Smooth muscle cell of trachea (primary cell): ENCODE data around the gene ARID4B. TPM values are rescaled to one million over a fixed set of nuclear protein-coding genes. Genes with fewer than 3 reads are reported as not detected.

Experiments used
- total RNA-seq: library from RNA; depleted of rRNA; stranded (reverse); fragments of >200 nt; gene quantifications from 2 replicates; pipeline ENCODE4 v1.2.1, GENCODE V29; 2014

ARID4B gene
- 31.1 and 33.5 TPM in 2 replicates for total RNA-seq

GRCh38 chr1:235327559-235328270 lies at the start of gene ARID4B:
TSS of gene ARID4B (minus strand) at chr1:235328179. CDS start at chr1:235326919, 1,260 bp downstream.

GRCh38 chr1:235367000-235367908 lies 39.3 kb upstream of the ARID4B start, which contains the start of gene TBCE:
TSS of gene TBCE (plus strand) at chr1:235367427. CDS start at chr1:235380050, 12,623 bp downstream.

GRCh38 chr1:235328271-235329138 lies 526 bp upstream of the ARID4B start, which contains the start of gene GGPS1:
TSS of gene GGPS1 (plus strand) at chr1:235328570. CDS start at chr1:235335265, 6,695 bp downstream.

GRCh38 chr1:235160957-235161684 lies 166.9 kb downstream of the ARID4B start, which contains the start of gene RBM34:
TSS of gene RBM34 (minus strand) at chr1:235161250. CDS start at chr1:235161226, 24 bp downstream.

GRCh38 chr1:235128456-235129328 lies 199.3 kb downstream of the ARID4B start, which contains the start of gene TOMM20:
TSS of gene TOMM20 (minus strand) at chr1:235128837. CDS start at chr1:235128715, 122 bp downstream.

Other genes starting within 250 kb of the ARID4B start
- 78.1 and 96.6 TPM in 2 replicates for gene TOMM20, start 199.3 kb downstream of the ARID4B start, total RNA-seq
- gene RBM34, start 166.9 kb downstream of the ARID4B start, total RNA-seq = 50.6 and 70.7 TPM in 2 replicates
- gene GGPS1, start 391 bp upstream of the ARID4B start, total RNA-seq = 24.1 and 33.5 TPM in 2 replicates
- gene TBCE, start 39.2 kb upstream of the ARID4B start, total RNA-seq = 18.2 and 23.2 TPM in 2 replicates
- 40.0 and 41.9 TPM in 2 replicates for gene B3GALNT2, start 176.3 kb upstream of the ARID4B start, total RNA-seq